Smooth muscle cell (in vitro differentiated cells): ENCODE data around the gene IL12RB2. TPM values are rescaled to one million over a fixed set of nuclear protein-coding genes. Genes with fewer than 3 reads are reported as not detected.

Experiments
- DNase-seq: peaks from one replicate; lab custom pipeline; 2025; ENCODE audit not compliant: unreplicated experiment; lab: John Stamatoyannopoulos, UW
- H2AFZ ChIP-seq: fragments of 200-600 bp; sonication (generic); 2 replicates; pipeline ENCODE4 v1.6.0; 2016; ENCODE audit warnings: antibody characterized with exemption, low read depth, mild to moderate bottlenecking
- H3F3A ChIP-seq: fragments of 200-600 bp; sonication (generic); 2 replicates; pipeline ENCODE4 v1.6.0; 2017; ENCODE audit warnings: antibody characterized with exemption, low read depth
- H3K27ac ChIP-seq: fragments of 200-600 bp; sonication (generic); 2 replicates; pipeline ENCODE4 v1.5.1; 2016; ENCODE audit warnings: low read depth, mild to moderate bottlenecking
- H3K27me3 ChIP-seq: fragments of 200-600 bp; sonication (generic); 2 replicates; pipeline ENCODE4 v1.6.1; 2016; ENCODE audit warnings: low read depth, mild to moderate bottlenecking
- H3K36me3 ChIP-seq: fragments of 200-600 bp; sonication (generic); 2 replicates; pipeline ENCODE4 v1.5.1; 2016; ENCODE audit warnings: low read depth
- H3K4me1 ChIP-seq: fragments of 200-600 bp; sonication (generic); 2 replicates; pipeline ENCODE4 v1.5.1; 2016; ENCODE audit warnings: low read depth
- H3K4me2 ChIP-seq: fragments of 200-600 bp; sonication (generic); 2 replicates; pipeline ENCODE4 v1.6.0; 2016; ENCODE audit warnings: mild to moderate bottlenecking
- H3K4me3 ChIP-seq: fragments of 200-600 bp; sonication (generic); 2 replicates; pipeline ENCODE4 v1.5.1; 2016; ENCODE audit warnings: mild to moderate bottlenecking
- H3K79me2 ChIP-seq: fragments of 200-600 bp; sonication (generic); 2 replicates; pipeline ENCODE4 v1.6.0; 2016; ENCODE audit warnings: low read depth, mild to moderate bottlenecking
- H3K9ac ChIP-seq: fragments of 200-600 bp; sonication (generic); 2 replicates; pipeline ENCODE4 v1.6.0; 2016; ENCODE audit warnings: low read depth
- H3K9me3 ChIP-seq: fragments of 200-600 bp; sonication (generic); replicated peaks from 2 replicates; pipeline ENCODE4 v1.5.1; 2016; ENCODE audit warnings: low read depth
- H4K20me1 ChIP-seq: fragments of 200-600 bp; sonication (generic); 2 replicates; pipeline ENCODE4 v1.6.0; 2016; ENCODE audit warnings: low read depth
- CTCF ChIP-seq: fragments of 200-600 bp; sonication (generic); IDR thresholded peaks from 2 replicates; pipeline ENCODE4 v1.5.1; 2017; ENCODE audit warnings: borderline replicate concordance, mild to moderate bottlenecking, antibody characterized with exemption; ENCODE audit not compliant: insufficient read depth, poor library complexity, severe bottlenecking
- WGBS: methylation state at CpG from one replicate; pipeline ENCODE4 v1.1.7; 2016; ENCODE audit warnings: low lambda C conversion rate; 5-methylcytosine and 5-hydroxymethylcytosine counted together
- polyA plus RNA-seq: library from polyadenylated mRNA; unstranded; fragments of >200 nt; fragmentation: Nextera tagmentation; extraction: Ambion mirVana; gene quantifications from 2 replicates; pipeline ENCODE4 v1.2.1, GENCODE V29; 2016
- total RNA-seq: library from RNA; depleted of rRNA; stranded (reverse); fragments of >200 nt; gene quantifications from 2 replicates; pipeline ENCODE4 v1.2.3, GENCODE V29; 2014

Gene IL12RB2
- total and polyA plus RNA-seq, 2 experiments from 2014 or later = not detected

GRCh38 chr1:67348586-67349252, 41.0 kb downstream of the IL12RB2 start:
- WGBS = 71% methylated on average over 6 of the region's 6 CpGs
- H3K4me2 ChIP-seq = peak overlapping the region; percentile 81
- H3F3A ChIP-seq = no peaks in the 10 kb centered on the region
- H3K79me2 ChIP-seq = no peaks in the 10 kb centered on the region
- no peak overlapping the region for H3K4me3 ChIP-seq
- peak overlapping the region; percentile 61 for H3K27ac ChIP-seq
- H4K20me1 ChIP-seq = no peaks in the 10 kb centered on the region
- no peak overlapping the region for H3K9ac ChIP-seq
- TF ChIP-seq CTCF = no peak
- H3K4me1 ChIP-seq = no peaks in the 10 kb centered on the region
- no peak overlapping the region for H2AFZ ChIP-seq
- H3K27me3 ChIP-seq = no peaks in the 10 kb centered on the region
- H3K36me3 ChIP-seq = no peaks in the 10 kb centered on the region
- no peaks in the 10 kb centered on the region for H3K9me3 ChIP-seq
- no peak for DNase-seq

- H3K36me3 ChIP-seq = no peaks in the 10 kb centered on the region
- no peak for TF ChIP-seq CTCF
- DNase-seq = no peak
- H3K4me3 ChIP-seq = no peak overlapping the region
- no peaks in the 10 kb centered on the region for H3K9me3 ChIP-seq
- no peak overlapping the region for H2AFZ ChIP-seq
- no peaks in the 10 kb centered on the region for H3K4me1 ChIP-seq
- no peaks in the 10 kb centered on the region for H3F3A ChIP-seq
- no peaks in the 10 kb centered on the region for H3K27me3 ChIP-seq
- no peaks in the 10 kb centered on the region for H4K20me1 ChIP-seq
- 66% methylated on average over 2 of the region's 2 CpGs for WGBS
- no peak overlapping the region for H3K27ac ChIP-seq
- no peaks in the 10 kb centered on the region for H3K79me2 ChIP-seq
- no peak overlapping the region for H3K9ac ChIP-seq
- no peak overlapping the region for H3K4me2 ChIP-seq
Observed at GRCh38 chr1:67350783-67351182, 43.1 kb downstream of the IL12RB2 start.

- H3K4me1 ChIP-seq = no peaks in the 10 kb centered on the region
- DNase-seq = no peak
- no peak overlapping the region for H3K27ac ChIP-seq
- no peaks in the 10 kb centered on the region for H3K27me3 ChIP-seq
- H3K79me2 ChIP-seq = no peaks in the 10 kb centered on the region
- no peaks in the 10 kb centered on the region for H4K20me1 ChIP-seq
- TF ChIP-seq CTCF = no peak
- H2AFZ ChIP-seq = no peak overlapping the region
- no peaks in the 10 kb centered on the region for H3K9me3 ChIP-seq
- no peak overlapping the region for H3K9ac ChIP-seq
- no peak overlapping the region for H3K4me3 ChIP-seq
- no peaks in the 10 kb centered on the region for H3K36me3 ChIP-seq
- no peak overlapping the region for H3K4me2 ChIP-seq
- H3F3A ChIP-seq = no peaks in the 10 kb centered on the region
Observed at GRCh38 chr1:67352211-67352610, 44.5 kb downstream of the IL12RB2 start.

- no peak for TF ChIP-seq CTCF
- H4K20me1 ChIP-seq = no peaks in the 10 kb centered on the region
- WGBS = 83% methylated on average over 3 of the region's 3 CpGs
- H3K27ac ChIP-seq = no peak overlapping the region
- H3K9me3 ChIP-seq = no peaks in the 10 kb centered on the region
- no peaks in the 10 kb centered on the region for H3F3A ChIP-seq
- H3K27me3 ChIP-seq = no peaks in the 10 kb centered on the region
- no peak overlapping the region for H3K9ac ChIP-seq
- no peaks in the 10 kb centered on the region for H3K4me1 ChIP-seq
- no peaks in the 10 kb centered on the region for H3K79me2 ChIP-seq
- H2AFZ ChIP-seq = no peak overlapping the region
- no peaks in the 10 kb centered on the region for H3K36me3 ChIP-seq
- DNase-seq = no peak
- no peak overlapping the region for H3K4me2 ChIP-seq
- H3K4me3 ChIP-seq = no peak overlapping the region
Observed at GRCh38 chr1:67355745-67356424, 48.2 kb downstream of the IL12RB2 start.
